Measurements from ENCODE around the gene SMIM38.

The SMIM38 gene

GRCh38 chr11:69204246-69204940 lies 48.7 kb downstream of the SMIM38 start:
- no peak for DNase-seq (ENCODE audit: low spot score)

- no peak for DNase-seq (ENCODE audit: low spot score)
These were observed 49.4 kb downstream of the SMIM38 start for GRCh38 chr11:69204941-69205742.

Measured in HuH-7.5 (cell line).